Activated B cell treated with CpG ODN at 0.5 μM for 24 hours (primary cell): ENCODE results near the gene HEG1. TPM values are rescaled to one million over a fixed set of nuclear protein-coding genes. Genes with fewer than 3 reads are reported as not detected.

Source experiments
- ATAC-seq: fragments of 200-7000 bp; cut with Tn5 transposase; one replicate; pipeline ENCODE4 v1.10.0; 2021; ENCODE audit warnings: low read depth, mild to moderate bottlenecking, moderate library complexity
- CTCF ChIA-PET: fragments of 350-600 bp; sonication (Branson Sonifier 250); formaldehyde crosslinking; loops from one replicate; lab custom pipeline; 2021; ENCODE audit warnings: antibody characterized with exemption; lab: Charles Lee
- POLR2A ChIA-PET: fragments of 350-600 bp; sonication (Branson Sonifier 250); formaldehyde crosslinking; loops from one replicate; lab custom pipeline; 2021; ENCODE audit warnings: antibody characterized with exemption; lab: Charles Lee
- DNase-seq: peaks from one replicate; pipeline ENCODE4 v3.0.0; 2022
- H3K27ac Mint-ChIP-seq: one replicate; pipeline ENCODE4 v1.8.0; 2020; ENCODE audit warnings: mixed read lengths
- H3K27me3 Mint-ChIP-seq: one replicate; pipeline ENCODE4 v1.8.0; 2021; ENCODE audit warnings: mixed read lengths
- H3K36me3 Mint-ChIP-seq: one replicate; pipeline ENCODE4 v1.8.0; 2021; ENCODE audit warnings: low read depth, mixed read lengths
- H3K4me1 Mint-ChIP-seq: one replicate; pipeline ENCODE4 v1.8.0; 2021; ENCODE audit warnings: mixed read lengths
- H3K4me3 Mint-ChIP-seq: one replicate; pipeline ENCODE4 v1.8.0; 2020; ENCODE audit warnings: mild to moderate bottlenecking, mixed read lengths
- H3K9me3 Mint-ChIP-seq: one replicate; pipeline ENCODE4 v1.8.0; 2020; ENCODE audit warnings: mixed read lengths
- CTCF ChIP-seq: fragments of 200-600 bp; IDR thresholded peaks from one replicate; pipeline ENCODE4 v1.8.0; 2022; ENCODE audit warnings: antibody characterized with exemption, mild to moderate bottlenecking
- intact Hi-C: fragments of 100-400 bp; cut with micrococcal nuclease; formaldehyde crosslinking; loops from one replicate; pipeline ENCODE4 v1.15.1; 2024
- total RNA-seq: library from RNA; stranded (reverse); gene quantifications from 2 replicates; pipeline ENCODE4 v1.2.3, GENCODE V29; 2022

The HEG1 gene
- total RNA-seq, 1 donor from 2014 or later = 7.2 TPM

DNA sequence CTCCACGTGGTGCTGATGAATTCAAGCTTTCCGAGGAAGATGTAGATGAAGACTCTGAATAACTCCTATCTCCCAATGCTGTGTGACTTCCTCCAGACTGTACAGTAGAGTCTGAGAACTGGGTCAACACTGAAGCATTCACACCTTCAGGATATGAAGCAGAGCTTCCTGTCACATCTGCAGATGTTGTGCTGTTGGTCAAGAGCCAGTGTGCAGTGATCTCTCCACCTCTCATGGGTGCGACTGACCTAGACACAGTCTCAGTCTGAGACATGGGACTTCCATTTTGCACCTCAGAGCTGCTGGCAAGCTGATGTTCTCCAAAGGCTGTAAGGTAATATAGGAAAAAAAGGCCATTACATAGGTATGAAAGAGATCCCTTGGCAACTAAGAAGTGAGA lies 36.5 kb downstream of the HEG1 start:
- intact Hi-C loops = no loop called here
- Mint-ChIP-seq H3K36me3 (peaks cover 43% of the 10 kb centered on the region), H3K4me3 (no peak overlapping the region), H3K4me1 (peaks cover 8% of the 10 kb centered on the region), H3K27ac (no peak overlapping the region), H3K27me3 (no peaks in the 10 kb centered on the region), H3K9me3 (no peaks in the 10 kb centered on the region)
- POLR2A ChIA-PET = no interaction called here
- TF ChIP-seq CTCF = no peak
- DNase-seq = no peak
- ATAC-seq = no peak
- CTCF ChIA-PET = no interaction called here

- intact Hi-C loops = no loop called here
- no peak overlapping the region for H3K27ac Mint-ChIP-seq
- peaks cover 3% of the 10 kb centered on the region for H3K4me1 Mint-ChIP-seq
- ChIA-PET POLR2A (no interaction called here), CTCF (no interaction called here)
- no peak for DNase-seq
- H3K9me3 Mint-ChIP-seq = no peaks in the 10 kb centered on the region
- H3K27me3 Mint-ChIP-seq = no peaks in the 10 kb centered on the region
- peaks cover 59% of the 10 kb centered on the region for H3K36me3 Mint-ChIP-seq
- no peak for TF ChIP-seq CTCF
- no peak for ATAC-seq
- no peak overlapping the region for H3K4me3 Mint-ChIP-seq
Observed at GRCh38 chr3:125017406-125017805, 38.4 kb downstream of the HEG1 start.

GRCh38 chr3:125014570-125015179 lies 41.1 kb downstream of the HEG1 start:
- H3K4me3 Mint-ChIP-seq = no peak overlapping the region
- no peak for TF ChIP-seq CTCF
- H3K4me1 Mint-ChIP-seq = no peaks in the 10 kb centered on the region
- H3K27me3 Mint-ChIP-seq = no peaks in the 10 kb centered on the region
- ChIA-PET CTCF (no interaction called here), POLR2A (no interaction called here)
- H3K9me3 Mint-ChIP-seq = no peaks in the 10 kb centered on the region
- peaks cover 65% of the 10 kb centered on the region for H3K36me3 Mint-ChIP-seq
- no peak overlapping the region for H3K27ac Mint-ChIP-seq
- ATAC-seq (no peak), DNase-seq (no peak)
- intact Hi-C loops = no loop called here

- no peaks in the 10 kb centered on the region for H3K4me1 Mint-ChIP-seq
- ATAC-seq (no peak), DNase-seq (no peak)
- H3K9me3 Mint-ChIP-seq = no peaks in the 10 kb centered on the region
- no peak overlapping the region for H3K4me3 Mint-ChIP-seq
- no peak for TF ChIP-seq CTCF
- intact Hi-C loops = no loop called here
- no peak overlapping the region for H3K27ac Mint-ChIP-seq
- ChIA-PET POLR2A (no interaction called here), CTCF (interaction anchor here (0.5 kb wide), 1 partner anchor 468 kb away, joined by 3 read pairs; no protein-coding TSS in a partner anchor)
- H3K27me3 Mint-ChIP-seq = no peaks in the 10 kb centered on the region
- peaks cover 63% of the 10 kb centered on the region for H3K36me3 Mint-ChIP-seq
Observed at GRCh38 chr3:125013095-125013494, 42.7 kb downstream of the HEG1 start.

DNA sequence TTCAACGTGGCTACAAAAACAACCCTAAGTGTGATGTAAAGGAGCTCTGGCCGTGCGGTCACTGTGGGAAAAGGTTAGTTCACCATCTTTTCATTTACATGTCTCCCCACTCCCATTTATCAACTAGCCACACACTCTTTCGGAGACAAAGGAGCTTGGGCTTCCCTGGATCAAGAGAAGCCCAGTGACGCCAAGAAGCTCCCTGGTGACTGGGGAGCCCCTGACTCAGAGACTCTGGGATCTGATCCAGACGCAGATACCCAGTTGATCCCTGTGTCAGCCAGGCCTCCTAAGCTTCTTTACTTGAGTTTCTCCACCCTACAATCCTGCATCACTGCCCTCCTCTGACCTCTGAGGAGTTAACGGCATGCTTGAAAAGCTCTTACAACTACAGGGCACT lies 43.9 kb downstream of the HEG1 start:
- intact Hi-C loops = no loop called here
- Mint-ChIP-seq H3K9me3 (no peaks in the 10 kb centered on the region), H3K4me1 (no peaks in the 10 kb centered on the region), H3K27ac (no peak overlapping the region), H3K27me3 (no peaks in the 10 kb centered on the region), H3K36me3 (peaks cover 64% of the 10 kb centered on the region), H3K4me3 (no peak overlapping the region)
- CTCF ChIA-PET = no interaction called here
- no peak for TF ChIP-seq CTCF
- ATAC-seq (no peak), DNase-seq (no peak)
- POLR2A ChIA-PET = no interaction called here
